ENCODE data around the gene PRSS27. TPM values are rescaled to one million over a fixed set of nuclear protein-coding genes. Genes with fewer than 3 reads are reported as not detected.

PRSS27 gene
- total RNA-seq, 1 donor, result 0.86 TPM

GRCh38 chr16:2761472-2761871 lies 41.4 kb upstream of the PRSS27 start:
- DNase-seq (ENCODE audit: low read depth), result no peak
- no peak overlapping the region for H3K4me3 ChIP-seq (ENCODE audit: low read depth, low read length)
- TF ChIP-seq CTCF (IDR thresholded peaks at IDR 0.05; ENCODE audit: insufficient read depth, low read depth, low read length), result no peak

- TF ChIP-seq CTCF (IDR thresholded peaks at IDR 0.05; ENCODE audit: insufficient read depth, low read depth, low read length), result no peak
- H3K4me3 ChIP-seq (ENCODE audit: low read depth, low read length), result no peak overlapping the region
- no peak for DNase-seq (ENCODE audit: low read depth)
Measured at GRCh38 chr16:2757344-2757743, 37.3 kb upstream of the PRSS27 start.

- H3K4me3 ChIP-seq (ENCODE audit: low read depth, low read length), result no peak overlapping the region
- DNase-seq (ENCODE audit: low read depth), result no peak
- TF ChIP-seq CTCF (IDR thresholded peaks at IDR 0.05; ENCODE audit: insufficient read depth, low read depth, low read length), result no peak
Measured at GRCh38 chr16:2756288-2757015, 36.4 kb upstream of the PRSS27 start.

- no peak for TF ChIP-seq CTCF (IDR thresholded peaks at IDR 0.05; ENCODE audit: insufficient read depth, low read depth, low read length)
- no peak for DNase-seq (ENCODE audit: low read depth)
- peak overlapping the region; percentile 74 for H3K4me3 ChIP-seq (ENCODE audit: low read depth, low read length)
Measured at GRCh38 chr16:2755158-2755557, 35.1 kb upstream of the PRSS27 start.

GRCh38 chr16:2753733-2754020 lies 33.7 kb upstream of the PRSS27 start:
- TF ChIP-seq CTCF (IDR thresholded peaks at IDR 0.05; ENCODE audit: insufficient read depth, low read depth, low read length), result no peak
- peak overlapping the region; percentile 74 for H3K4me3 ChIP-seq (ENCODE audit: low read depth, low read length)
- no peak for DNase-seq (ENCODE audit: low read depth)

- H3K4me3 ChIP-seq (ENCODE audit: low read depth, low read length), result peak overlapping the region; percentile 74
- peak; percentile 79 for DNase-seq (ENCODE audit: low read depth)
- TF ChIP-seq CTCF (IDR thresholded peaks at IDR 0.05; ENCODE audit: insufficient read depth, low read depth, low read length), result no peak
Measured at GRCh38 chr16:2752850-2753732, 33.1 kb upstream of the PRSS27 start.

All from fibroblast of villous mesenchyme (primary cell).